NCI-H2107 treated with DMSO at 0.1 percent for 48 hours (cell line): ENCODE data around the gene DPH6.

Experiments used
- DNase-seq: peaks from one replicate; lab custom pipeline; 2025; ENCODE audit not compliant: unreplicated experiment; lab: John Stamatoyannopoulos, UW

The DPH6 gene

GRCh38 chr15:35487417-35487816, 58.5 kb downstream of the DPH6 start:
- DNase-seq: no peak

- no peak for DNase-seq
Measured at GRCh38 chr15:35486296-35486695, 59.7 kb downstream of the DPH6 start.

- no peak for DNase-seq
Measured at GRCh38 chr15:35485411-35485810, 60.6 kb downstream of the DPH6 start.

- DNase-seq: no peak
Measured at GRCh38 chr15:35484231-35484945, 61.6 kb downstream of the DPH6 start.

- DNase-seq: no peak
Measured at GRCh38 chr15:35481992-35482391, 64.0 kb downstream of the DPH6 start.

- no peak for DNase-seq
Measured at GRCh38 chr15:35481064-35481463, 64.9 kb downstream of the DPH6 start.

- DNase-seq: no peak
Measured at GRCh38 chr15:35479423-35479822, 66.5 kb downstream of the DPH6 start.

- DNase-seq: no peak
Measured at GRCh38 chr15:35477312-35478262, 68.4 kb downstream of the DPH6 start.

- no peak for DNase-seq
Measured at GRCh38 chr15:35471024-35471423, 74.9 kb downstream of the DPH6 start.

- DNase-seq: no peak
Measured at GRCh38 chr15:35470441-35470840, 75.5 kb downstream of the DPH6 start.

GRCh38 chr15:35466476-35466875, 79.5 kb downstream of the DPH6 start:
- no peak for DNase-seq

- no peak for DNase-seq
Measured at GRCh38 chr15:35465783-35466182, 80.2 kb downstream of the DPH6 start.

GRCh38 chr15:35460616-35461015, 85.3 kb downstream of the DPH6 start:
- no peak for DNase-seq

GRCh38 chr15:35458176-35458856, 87.6 kb downstream of the DPH6 start:
- no peak for DNase-seq

GRCh38 chr15:35455201-35455600, 90.8 kb downstream of the DPH6 start:
- DNase-seq: no peak

- no peak for DNase-seq
Measured at GRCh38 chr15:35450492-35450891, 95.5 kb downstream of the DPH6 start.

GRCh38 chr15:35448294-35448693, 97.7 kb downstream of the DPH6 start:
- no peak for DNase-seq

GRCh38 chr15:35445891-35446290, 100.1 kb downstream of the DPH6 start:
- no peak for DNase-seq

GRCh38 chr15:35444557-35445204, 101.3 kb downstream of the DPH6 start:
- peak; percentile 3 for DNase-seq

- DNase-seq: no peak
Measured at GRCh38 chr15:35443376-35443775, 102.6 kb downstream of the DPH6 start.

GRCh38 chr15:35442742-35443141, 103.2 kb downstream of the DPH6 start:
- no peak for DNase-seq
